ENCODE measurements around the gene BHLHE40. TPM values are rescaled to one million over a fixed set of nuclear protein-coding genes. Genes with fewer than 3 reads are reported as not detected.
A peak's percentile ranks its signal among the peaks of the same experiment; 100 is the strongest.

BHLHE40 gene
- total and polyA plus RNA-seq, 10 of the 15 experiments (the other 5 are each of a cell fraction or from before 2014, with no cell fraction given), result 25.2 to 106 (median 51.4) TPM

DNA sequence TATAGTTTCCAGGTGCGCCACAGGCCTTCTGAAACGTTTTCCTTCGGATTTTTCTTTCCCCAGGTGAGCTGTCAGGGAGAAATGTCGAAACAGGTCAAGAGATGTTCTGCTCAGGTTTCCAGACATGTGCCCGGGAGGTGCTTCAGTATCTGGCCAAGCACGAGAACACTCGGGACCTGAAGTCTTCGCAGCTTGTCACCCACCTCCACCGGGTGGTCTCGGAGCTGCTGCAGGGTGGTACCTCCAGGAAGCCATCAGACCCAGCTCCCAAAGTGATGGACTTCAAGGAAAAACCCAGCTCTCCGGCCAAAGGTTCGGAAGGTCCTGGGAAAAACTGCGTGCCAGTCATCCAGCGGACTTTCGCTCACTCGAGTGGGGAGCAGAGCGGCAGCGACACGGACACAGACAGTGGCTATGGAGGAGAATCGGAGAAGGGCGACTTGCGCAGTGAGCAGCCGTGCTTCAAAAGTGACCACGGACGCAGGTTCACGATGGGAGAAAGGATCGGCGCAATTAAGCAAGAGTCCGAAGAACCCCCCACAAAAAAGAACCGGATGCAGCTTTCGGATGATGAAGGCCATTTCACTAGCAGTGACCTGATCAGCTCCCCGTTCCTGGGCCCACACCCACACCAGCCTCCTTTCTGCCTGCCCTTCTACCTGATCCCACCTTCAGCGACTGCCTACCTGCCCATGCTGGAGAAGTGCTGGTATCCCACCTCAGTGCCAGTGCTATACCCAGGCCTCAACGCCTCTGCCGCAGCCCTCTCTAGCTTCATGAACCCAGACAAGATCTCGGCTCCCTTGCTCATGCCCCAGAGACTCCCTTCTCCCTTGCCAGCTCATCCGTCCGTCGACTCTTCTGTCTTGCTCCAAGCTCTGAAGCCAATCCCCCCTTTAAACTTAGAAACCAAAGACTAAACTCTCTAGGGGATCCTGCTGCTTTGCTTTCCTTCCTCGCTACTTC, 3.8 kb downstream of the BHLHE40 start (continued):
- TF ChIP-seq, protein P1, sequence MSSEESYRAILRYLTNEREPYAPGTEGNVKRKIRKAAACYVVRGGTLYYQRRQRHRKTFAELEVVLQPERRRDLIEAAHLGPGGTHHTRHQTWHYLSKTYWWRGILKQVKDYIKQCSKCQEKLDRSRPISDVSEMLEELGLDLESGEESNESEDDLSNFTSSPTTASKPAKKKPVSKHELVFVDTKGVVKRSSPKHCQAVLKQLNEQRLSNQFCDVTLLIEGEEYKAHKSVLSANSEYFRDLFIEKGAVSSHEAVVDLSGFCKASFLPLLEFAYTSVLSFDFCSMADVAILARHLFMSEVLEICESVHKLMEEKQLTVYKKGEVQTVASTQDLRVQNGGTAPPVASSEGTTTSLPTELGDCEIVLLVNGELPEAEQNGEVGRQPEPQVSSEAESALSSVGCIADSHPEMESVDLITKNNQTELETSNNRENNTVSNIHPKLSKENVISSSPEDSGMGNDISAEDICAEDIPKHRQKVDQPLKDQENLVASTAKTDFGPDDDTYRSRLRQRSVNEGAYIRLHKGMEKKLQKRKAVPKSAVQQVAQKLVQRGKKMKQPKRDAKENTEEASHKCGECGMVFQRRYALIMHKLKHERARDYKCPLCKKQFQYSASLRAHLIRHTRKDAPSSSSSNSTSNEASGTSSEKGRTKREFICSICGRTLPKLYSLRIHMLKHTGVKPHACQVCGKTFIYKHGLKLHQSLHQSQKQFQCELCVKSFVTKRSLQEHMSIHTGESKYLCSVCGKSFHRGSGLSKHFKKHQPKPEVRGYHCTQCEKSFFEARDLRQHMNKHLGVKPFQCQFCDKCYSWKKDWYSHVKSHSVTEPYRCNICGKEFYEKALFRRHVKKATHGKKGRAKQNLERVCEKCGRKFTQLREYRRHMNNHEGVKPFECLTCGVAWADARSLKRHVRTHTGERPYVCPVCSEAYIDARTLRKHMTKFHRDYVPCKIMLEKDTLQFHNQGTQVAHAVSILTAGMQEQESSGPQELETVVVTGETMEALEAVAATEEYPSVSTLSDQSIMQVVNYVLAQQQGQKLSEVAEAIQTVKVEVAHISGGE (CRISPR knock-in tag; IDR thresholded peaks at IDR 0.05), result no peak
- TF ChIP-seq, protein P2, sequence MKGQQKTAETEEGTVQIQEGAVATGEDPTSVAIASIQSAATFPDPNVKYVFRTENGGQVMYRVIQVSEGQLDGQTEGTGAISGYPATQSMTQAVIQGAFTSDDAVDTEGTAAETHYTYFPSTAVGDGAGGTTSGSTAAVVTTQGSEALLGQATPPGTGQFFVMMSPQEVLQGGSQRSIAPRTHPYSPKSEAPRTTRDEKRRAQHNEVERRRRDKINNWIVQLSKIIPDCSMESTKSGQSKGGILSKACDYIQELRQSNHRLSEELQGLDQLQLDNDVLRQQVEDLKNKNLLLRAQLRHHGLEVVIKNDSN (IDR thresholded peaks at IDR 0.05; ENCODE audit: borderline replicate concordance, extremely low read length, insufficient read depth, low read depth, low read length), result no peak
- TF ChIP-seq SIN3A (IDR thresholded peaks at IDR 0.05; ENCODE audit: low read depth, low read length), result no peak
- no peak for TF ChIP-seq MYC (IDR thresholded peaks at IDR 0.05; ENCODE audit: insufficient read depth, insufficient read length, insufficient replicate concordance, low read length, severe bottlenecking)
- TF ChIP-seq, protein P3, sequence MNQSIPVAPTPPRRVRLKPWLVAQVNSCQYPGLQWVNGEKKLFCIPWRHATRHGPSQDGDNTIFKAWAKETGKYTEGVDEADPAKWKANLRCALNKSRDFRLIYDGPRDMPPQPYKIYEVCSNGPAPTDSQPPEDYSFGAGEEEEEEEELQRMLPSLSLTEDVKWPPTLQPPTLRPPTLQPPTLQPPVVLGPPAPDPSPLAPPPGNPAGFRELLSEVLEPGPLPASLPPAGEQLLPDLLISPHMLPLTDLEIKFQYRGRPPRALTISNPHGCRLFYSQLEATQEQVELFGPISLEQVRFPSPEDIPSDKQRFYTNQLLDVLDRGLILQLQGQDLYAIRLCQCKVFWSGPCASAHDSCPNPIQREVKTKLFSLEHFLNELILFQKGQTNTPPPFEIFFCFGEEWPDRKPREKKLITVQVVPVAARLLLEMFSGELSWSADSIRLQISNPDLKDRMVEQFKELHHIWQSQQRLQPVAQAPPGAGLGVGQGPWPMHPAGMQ (IDR thresholded peaks at IDR 0.05; ENCODE audit: borderline replicate concordance), result no peak
- no peak for TF ChIP-seq PML (IDR thresholded peaks at IDR 0.05; ENCODE audit: low read length)
- TF ChIP-seq POLR2AphosphoS5 (IDR thresholded peaks at IDR 0.05; ENCODE audit: low read length), result peak; percentile 76
- TF ChIP-seq TCF3 (IDR thresholded peaks at IDR 0.05; ENCODE audit: borderline replicate concordance, insufficient read depth, low read depth, low read length), result no peak
- peak; percentile 41; the same call in 1 of the 2 replicates for TF ChIP-seq IKZF1 (conservative IDR thresholded peaks at IDR 0.05)
- TF ChIP-seq FOXK2 (IDR thresholded peaks at IDR 0.05), result no peak
- TF ChIP-seq, protein P4, sequence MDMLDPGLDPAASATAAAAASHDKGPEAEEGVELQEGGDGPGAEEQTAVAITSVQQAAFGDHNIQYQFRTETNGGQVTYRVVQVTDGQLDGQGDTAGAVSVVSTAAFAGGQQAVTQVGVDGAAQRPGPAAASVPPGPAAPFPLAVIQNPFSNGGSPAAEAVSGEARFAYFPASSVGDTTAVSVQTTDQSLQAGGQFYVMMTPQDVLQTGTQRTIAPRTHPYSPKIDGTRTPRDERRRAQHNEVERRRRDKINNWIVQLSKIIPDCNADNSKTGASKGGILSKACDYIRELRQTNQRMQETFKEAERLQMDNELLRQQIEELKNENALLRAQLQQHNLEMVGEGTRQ (IDR thresholded peaks at IDR 0.05; ENCODE audit: borderline replicate concordance, low read depth, low read length), result no peak
- TF ChIP-seq ZNF622 (IDR thresholded peaks at IDR 0.05), result no peak
- no peak for TF ChIP-seq FOXM1 (IDR thresholded peaks at IDR 0.05; ENCODE audit: low read depth, low read length)
- TF ChIP-seq ZNF274 (IDR thresholded peaks at IDR 0.05; ENCODE audit: insufficient read depth, insufficient read length), result no peak
- TF ChIP-seq NFYB (IDR thresholded peaks at IDR 0.05; ENCODE audit: insufficient read depth, low read depth, low read length), result no peak
- TF ChIP-seq, protein P5, sequence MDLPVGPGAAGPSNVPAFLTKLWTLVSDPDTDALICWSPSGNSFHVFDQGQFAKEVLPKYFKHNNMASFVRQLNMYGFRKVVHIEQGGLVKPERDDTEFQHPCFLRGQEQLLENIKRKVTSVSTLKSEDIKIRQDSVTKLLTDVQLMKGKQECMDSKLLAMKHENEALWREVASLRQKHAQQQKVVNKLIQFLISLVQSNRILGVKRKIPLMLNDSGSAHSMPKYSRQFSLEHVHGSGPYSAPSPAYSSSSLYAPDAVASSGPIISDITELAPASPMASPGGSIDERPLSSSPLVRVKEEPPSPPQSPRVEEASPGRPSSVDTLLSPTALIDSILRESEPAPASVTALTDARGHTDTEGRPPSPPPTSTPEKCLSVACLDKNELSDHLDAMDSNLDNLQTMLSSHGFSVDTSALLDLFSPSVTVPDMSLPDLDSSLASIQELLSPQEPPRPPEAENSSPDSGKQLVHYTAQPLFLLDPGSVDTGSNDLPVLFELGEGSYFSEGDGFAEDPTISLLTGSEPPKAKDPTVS (IDR thresholded peaks at IDR 0.05; ENCODE audit: low read depth, low read length), result no peak
- TF ChIP-seq CBX5 (IDR thresholded peaks at IDR 0.05; ENCODE audit: low read depth), result no peak

Measured in GM12878 (cell line).